Endometrial microvascular endothelial cells (primary cell): Measurements from ENCODE around the gene DUS1L. TPM values are rescaled to one million over a fixed set of nuclear protein-coding genes. Genes with fewer than 3 reads are reported as not detected.

ENCODE experiments used
- in situ Hi-C: cut with HindIII; loops from 2 replicates; pipeline ENCODE4 v1.10.0; 2017; ENCODE audit warnings: low sequenced_read_pairs, low pct_unique_long_range_greater_than_20kb; ENCODE audit errors: inconsistent ontology term
- total RNA-seq: library from RNA; depleted of rRNA; stranded (reverse); fragments of >200 nt; gene quantifications from one replicate; pipeline ENCODE4 v1.2.3, GENCODE V29; 2015; ENCODE audit errors: inconsistent ontology term

DUS1L gene
- total RNA-seq, 1 donor from 2014 or later = 70.0 TPM

DNA sequence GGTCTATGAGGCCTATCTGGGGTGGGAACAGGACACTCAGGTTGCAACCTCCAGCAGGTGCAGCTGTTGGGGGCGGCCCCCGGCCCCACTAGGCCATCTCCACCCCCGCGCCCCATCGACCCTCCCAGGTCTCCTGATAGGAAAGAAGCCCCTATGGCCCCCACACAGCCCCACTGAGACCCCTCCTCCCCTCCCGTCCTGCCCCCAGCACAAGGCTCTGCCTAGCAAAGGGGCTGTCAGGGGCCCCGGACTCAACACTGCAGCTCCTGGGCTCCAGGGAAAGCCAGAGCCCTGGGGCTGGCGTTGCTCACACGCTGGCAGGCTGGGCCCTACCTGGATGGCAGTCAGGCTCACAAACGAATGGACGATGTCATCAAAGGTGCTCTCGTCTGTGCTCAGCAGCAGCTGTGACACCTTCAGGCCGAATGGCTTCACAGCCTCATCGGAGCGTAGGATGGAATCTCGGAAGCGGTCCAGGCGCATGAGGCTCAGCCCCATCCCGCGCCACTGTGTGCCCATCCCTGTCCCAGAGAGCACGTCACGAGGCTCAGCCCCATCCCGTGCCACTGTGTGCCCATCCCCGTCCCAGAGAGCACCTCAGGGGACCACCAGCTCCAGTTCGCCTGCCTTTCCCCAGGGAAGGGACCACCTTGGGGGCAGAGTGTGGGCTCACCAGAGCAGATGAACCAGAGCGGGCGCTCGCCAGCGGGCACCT lies 25.1 kb upstream of the DUS1L start:
- in situ Hi-C loops = no loop called here

DNA sequence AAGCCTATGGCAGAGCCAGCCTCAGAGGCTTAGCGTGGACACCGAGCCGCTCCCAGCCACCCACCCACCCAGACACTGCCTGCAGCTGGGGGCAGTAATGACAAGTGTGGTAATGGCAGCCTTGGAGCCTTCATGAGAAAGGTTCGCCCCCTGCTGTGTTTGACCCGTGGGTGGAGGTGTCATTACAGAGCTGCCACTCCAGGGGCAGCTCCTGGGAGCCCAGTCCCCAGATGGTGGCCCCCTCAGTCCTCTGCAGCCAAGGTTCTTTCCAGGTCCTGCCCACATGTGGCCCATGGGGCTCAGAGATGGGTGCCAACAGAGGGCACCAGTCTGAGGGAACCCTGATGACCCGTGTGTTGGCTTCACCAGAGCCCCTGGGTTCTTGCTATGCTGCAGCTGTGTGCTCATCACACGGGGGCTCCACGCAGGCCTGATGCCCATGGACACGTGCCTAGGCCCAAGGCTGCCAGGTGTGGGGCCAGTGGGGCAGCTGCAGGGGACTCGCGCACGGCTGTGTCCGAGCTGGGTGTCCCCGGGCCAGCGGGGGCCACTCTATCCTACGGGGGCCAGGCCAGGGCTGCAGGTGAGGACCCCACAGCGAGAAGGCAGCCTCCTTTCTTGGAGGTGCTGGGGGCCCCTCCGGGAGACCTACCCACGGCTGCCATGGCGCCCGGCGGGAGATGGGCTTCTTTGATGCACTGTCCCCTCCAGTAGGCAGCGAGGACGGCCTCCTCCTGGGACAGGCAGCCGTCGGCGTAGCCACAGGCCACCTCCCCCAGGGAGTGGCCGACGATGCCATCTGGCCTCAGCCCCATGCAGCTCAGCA lies 24.3 kb upstream of the DUS1L start:
- in situ Hi-C loops = no loop called here

DNA sequence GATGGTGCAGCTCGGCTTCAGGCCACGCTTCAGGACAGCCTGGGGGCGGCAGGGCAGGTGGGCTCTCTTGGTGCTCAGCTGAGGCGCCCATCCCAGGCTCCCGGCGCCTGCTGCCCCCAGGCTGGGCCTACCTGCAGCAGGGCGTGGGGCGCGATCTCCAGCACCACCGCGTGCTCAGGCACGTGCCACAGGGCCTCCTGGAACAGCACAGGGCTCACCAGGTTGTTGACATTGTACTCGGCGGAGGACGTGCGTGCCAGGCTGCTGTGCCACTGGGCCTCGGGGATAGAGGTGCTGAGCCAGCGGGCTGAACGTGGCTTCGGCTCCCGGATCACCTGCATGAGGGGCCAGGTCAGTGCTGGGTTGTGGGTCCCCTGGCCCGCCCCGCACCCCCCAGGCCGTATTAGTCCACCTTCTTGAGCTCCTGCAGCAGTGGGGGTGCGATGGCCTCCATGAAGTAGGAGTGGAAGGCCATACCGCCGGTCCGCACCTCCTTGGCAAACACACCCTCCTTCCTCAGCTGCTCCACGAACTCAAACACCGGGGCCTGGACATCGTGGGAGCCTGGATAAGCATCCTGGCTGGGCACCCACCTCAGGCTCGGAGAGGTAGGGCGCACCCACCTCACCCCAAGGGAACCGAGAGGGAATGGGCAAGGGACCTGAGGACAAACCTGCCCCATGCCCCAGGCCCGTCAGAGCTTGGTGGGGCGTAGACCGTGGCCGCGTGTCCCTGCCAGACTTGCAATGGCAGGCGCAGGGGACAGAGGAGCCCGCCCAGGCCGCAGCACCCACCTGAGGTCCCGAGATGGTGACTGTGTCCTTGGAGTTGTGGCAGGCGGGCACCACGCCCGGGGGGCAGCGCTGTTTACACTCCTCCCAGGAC lies 23.5 kb upstream of the DUS1L start:
- in situ Hi-C loops = no loop called here

DNA sequence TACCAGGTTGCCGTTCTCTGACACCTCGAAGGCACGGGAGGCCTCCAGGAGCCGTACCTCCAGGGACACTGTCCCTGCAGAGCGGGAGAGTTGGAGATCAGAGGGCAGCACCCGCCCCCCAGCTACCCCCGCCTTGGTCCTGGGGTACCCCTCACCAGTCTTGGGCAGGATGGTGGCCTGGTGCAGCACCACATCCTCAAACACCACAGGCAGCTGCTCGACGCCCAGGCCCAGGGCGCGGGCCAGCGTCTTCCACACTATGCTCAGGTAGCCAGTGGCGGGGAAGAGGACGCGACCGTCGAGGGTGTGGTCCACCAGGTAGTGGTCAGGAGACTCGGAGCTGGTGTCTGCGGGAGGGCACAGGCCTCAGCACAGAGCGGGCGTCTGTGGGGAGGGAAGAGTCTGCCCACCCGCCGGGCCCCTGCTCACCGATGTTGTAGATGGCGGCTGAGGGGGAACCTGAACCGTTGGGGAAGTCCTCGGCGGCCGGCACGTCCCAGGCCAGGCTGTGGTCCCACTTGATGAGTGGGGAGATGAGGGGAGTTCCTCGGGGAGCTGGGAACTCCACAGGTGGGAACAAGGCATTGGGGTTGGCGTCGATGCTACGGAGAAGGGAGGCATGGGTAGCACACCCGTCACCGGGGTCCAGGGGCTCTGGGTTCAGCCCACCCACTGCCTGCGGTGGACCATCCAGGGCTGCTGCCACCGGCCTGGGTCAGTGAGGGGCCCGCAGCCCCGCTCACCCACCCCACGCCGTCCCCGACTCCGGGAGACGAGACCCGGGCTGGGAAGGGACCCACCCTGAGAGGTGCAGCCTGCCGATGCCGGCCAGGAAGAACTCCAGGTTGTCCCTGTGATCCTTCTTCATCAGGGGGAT lies 22.6 kb upstream of the DUS1L start:
- in situ Hi-C loops = no loop called here

DNA sequence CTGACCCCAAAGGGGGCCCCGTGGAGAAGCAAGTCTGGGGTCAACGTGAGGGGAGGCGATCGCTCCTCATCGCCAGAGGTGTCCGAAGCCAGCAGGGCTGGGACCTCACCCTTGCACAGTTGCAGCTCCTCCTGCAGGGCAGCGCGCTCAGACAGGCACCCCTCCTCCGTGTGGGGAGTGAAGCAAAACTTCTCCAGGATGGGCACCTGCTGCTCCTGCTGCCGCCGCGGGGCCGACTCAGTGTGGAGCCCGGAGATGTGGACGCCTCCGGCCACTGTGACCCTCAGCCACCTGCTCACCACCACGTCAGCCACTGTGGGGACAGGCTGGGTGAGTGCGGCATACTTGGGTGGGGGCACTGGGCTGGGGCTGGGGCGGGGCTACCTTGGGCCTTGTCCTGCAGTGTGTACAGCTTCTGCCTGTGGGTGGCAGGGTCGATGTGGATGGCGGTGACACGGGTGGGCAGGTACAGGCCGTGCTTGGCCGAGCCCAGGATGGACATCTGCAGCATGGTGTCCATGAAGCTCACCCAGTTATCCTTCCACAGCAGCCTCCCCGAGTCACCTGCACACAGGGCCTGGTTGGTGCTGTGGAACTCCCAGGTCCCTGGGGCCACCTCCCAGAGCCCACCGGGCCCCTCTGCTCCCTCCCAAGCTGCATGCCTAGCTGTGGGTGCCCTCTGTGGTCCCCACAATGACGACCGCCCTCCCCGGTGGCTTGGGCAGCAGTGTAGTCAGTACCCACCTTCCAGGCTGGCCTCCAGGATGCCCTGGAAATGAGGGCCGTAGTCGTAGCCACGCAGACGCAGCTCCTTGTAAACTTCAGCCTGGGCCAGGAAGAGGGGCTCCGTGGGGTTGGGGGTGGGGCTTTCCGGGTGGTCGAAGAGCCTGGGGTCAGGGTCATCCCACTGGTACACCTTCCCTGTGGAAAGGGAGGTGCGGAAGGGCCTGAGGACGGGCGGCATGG lies 21.6 kb upstream of the DUS1L start:
- in situ Hi-C loops = no loop called here

DNA sequence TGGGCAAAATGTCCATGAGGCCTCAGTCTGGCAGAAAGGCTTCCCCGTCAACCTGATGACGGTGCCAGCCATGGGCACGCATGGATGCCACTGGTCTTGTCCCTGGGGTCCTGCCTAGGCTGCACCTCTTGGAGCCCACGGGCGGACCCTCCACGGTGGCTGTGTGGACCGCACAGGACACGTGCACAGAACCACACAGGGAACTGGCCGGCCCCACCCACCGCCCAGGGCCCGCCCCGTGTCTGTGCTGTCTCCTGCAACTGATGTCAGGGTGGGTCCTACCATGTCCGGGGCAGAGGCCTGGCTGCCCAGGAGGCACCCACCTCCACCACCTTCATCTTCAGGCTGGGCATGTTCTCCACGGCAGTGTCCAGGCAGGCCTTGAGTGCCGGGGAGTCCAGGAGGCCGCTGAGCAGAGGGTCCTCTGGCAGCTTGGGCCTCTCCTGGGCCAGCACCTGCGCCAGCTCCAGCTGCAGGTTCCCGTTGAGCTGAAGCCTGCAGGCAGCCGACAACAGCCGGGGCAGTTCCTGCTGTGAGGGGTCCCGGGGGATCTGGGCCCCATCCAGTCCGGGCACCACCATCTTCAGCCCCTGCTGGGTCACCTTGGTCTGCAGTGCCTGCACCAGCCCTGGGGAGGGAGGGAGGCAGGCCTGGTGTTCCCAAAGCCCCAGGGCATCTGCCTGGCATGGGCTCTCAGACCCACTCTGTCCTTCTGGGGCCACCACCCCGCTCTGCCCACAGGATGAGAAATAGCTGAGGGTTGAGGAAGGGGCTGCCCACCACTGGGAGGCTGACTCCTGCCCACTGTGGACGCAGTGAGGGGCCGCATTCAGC lies 20.5 kb upstream of the DUS1L start:
- in situ Hi-C loops = no loop called here

DNA sequence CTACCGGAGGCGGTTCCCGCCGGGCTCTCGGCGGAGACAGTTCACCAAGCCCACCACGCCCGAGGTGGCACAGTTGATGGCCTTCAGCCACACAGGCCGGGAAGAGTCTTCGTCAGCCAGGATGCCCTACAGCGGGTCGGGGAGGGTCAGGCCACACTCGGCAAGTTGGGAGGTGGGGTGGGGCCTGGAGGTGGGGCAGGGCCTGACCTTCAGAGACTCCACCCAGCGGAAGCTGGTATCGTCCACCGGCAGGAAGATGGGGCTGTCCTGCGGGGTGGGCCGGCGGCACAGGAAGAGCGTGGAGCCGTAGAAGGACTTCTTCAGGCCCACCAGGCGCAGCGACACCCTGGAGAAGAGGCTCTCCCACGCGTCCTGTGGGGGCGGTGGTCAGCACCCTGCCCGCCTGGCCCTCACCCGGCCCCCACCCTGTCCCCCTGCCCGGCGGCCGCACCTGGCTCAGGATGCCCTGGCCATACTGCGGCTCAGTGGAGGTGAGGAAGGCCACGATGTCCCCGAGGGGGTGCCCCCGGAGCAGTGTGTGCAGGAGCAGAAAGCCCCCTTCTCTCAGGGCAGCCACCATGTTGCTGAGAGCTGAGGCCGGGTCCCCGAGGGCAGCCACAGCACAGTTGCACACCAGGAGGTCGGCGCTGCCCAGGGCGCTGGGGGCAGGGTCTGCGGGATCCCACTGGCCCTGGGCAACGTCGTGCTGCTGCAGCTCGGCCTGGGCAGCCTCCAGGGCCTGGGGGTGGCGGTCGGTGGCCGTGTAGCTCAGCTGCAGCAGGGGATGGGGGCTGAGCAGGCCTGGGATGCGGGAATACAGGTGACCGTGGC lies 19.6 kb upstream of the DUS1L start:
- in situ Hi-C loops = no loop called here

DNA sequence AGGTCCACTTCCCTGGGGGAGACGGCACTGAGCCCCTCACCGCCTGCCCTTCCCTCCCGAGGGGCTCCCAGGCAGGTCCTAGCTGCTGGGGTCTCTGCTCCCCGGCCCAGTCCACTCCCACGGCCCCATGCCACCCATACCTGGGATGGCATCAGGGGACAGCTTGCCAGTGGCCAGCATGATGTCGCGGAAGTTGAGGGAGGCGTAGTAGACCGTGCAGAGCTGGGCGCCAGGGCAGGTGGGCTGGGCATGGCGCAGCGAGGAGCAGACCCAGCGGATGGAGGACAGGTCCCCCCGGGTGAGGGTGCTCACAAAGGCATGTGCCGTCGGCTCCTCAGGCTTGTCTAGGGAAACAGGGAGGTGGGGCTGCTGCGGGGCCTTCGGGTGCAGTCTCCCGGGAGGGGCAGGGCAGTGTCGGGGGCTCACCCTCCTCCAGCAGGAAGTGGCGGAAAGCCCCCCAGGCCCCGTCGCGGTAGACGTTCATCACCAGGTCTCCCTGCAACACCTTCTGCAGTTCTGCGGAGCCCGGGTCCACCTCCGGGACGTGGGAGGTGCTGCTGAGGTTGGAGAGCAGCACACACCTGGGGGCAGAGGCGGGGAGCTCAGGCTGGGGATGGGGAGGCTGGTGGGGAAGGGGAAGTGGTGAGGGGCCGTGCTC lies 18.9 kb upstream of the DUS1L start:
- in situ Hi-C loops = no loop called here

DNA sequence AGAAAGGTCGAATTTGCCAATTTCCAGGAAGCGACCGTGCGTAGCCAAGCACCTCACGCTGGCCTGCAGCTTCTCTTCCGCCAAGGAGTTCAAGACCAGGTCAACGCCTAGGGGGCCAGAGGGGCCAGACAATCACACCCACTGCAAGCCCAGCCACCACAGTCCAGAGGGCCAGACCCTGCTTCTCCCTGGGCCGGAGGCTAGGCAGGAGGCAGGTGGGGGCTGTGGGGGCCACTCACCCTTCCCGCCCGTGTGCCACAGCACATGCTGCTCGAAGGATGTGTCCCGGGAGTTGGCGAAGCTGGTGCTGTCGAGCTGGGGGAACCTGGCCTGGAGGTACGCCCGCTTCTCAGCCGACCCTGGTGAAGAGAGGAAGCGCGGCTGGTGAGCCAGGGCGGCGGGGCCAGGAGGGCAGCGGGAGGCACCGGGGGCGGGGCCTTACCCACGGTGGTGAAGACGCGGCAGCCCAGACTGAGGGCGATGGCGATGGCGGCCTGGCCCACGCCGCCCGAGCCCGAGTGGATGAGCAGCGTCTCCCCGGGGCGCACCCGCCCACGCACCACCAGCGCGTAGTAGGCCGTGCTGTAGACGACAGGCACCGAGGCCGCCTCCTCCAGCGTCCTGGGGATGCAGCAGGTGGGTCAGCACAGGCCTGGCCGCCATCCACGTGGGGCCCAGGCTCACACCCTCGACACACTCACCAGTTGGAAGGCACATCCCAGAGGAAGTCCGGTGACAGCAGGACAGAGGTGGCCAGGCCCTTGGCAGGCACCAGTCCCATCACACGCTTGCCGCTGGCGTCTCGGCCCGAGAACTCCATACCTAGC lies 18.1 kb upstream of the DUS1L start:
- in situ Hi-C loops = no loop called here

DNA sequence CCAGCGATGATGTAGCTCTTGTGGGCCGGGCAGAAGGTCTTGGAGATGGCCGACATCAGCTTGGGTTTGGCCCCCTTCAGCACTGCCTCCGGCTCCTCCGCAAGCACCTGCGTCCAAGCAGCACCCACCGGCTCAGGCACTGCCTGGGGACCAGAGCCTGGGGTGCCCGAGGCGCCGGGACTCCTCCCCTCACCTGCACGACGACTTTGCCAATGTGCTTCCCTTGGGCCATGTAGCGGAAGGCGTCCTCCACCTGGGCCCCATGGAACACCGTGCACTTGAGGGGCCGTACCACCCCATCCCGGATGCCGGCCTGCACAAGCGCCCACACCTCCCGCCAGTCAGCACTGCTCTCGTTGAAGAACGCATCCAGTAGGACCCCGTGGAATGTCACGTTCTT lies 17.4 kb upstream of the DUS1L start:
- in situ Hi-C loops = no loop called here

DNA sequence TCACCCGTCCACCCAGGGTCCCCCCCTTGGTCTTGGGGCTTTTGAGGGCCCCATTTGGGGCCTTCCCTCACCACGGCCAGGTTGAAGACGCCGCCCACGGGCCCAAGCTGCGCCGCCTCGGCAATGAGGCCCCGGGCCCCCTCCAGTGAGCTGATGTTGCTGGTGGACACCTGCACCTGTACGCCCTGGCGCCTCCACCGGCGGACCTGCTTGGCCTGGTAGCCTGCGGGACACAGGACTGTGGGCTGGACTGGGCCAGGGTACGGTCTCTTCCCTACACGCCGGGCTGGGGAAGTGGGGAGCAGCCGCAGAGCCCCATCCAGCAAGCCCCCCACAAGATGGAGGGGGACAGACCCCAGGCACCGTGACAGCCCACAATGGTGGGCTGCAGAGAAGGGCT lies 16.9 kb upstream of the DUS1L start:
- in situ Hi-C loops = no loop called here

DNA sequence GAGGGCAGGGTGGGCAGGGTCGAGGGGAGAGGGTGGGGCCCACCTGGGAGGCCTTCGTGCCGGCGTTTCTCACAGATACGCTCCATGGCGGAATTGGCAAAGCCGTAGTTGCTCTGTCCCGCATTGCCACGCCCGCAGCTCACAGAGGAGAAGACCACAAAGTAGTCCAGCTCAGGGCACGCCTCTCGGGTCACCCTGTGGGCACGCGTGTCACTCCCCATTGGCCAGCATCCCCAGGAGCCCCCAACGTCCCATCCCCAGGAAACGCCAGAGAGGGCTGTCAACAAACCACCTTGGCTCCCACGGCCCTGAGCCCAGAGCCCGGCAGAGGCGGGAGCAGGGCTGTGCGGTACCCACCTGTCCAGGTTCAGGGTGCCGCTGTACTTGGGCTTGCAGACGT lies 16.4 kb upstream of the DUS1L start:
- in situ Hi-C loops = no loop called here

DNA sequence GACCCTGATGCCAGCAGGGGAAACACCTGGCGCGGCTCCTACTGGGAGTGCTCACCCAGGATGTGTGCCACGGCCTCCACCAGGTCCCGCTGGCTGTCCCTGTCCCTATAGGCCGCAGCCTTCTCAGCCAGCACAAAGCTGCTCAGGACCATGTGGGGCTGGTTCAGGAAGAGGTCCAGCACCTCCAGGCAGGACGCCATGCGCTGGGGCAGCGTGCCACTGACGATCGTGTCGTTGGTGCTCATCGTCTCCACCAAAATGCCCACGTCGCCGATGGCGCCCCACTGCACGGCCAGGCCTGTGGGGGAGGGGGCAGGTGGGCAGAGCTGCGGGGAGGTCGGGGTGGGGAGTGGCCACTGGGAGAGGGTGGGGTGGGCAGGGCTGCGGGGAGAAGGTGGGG lies 15.9 kb upstream of the DUS1L start:
- in situ Hi-C loops = no loop called here

DNA sequence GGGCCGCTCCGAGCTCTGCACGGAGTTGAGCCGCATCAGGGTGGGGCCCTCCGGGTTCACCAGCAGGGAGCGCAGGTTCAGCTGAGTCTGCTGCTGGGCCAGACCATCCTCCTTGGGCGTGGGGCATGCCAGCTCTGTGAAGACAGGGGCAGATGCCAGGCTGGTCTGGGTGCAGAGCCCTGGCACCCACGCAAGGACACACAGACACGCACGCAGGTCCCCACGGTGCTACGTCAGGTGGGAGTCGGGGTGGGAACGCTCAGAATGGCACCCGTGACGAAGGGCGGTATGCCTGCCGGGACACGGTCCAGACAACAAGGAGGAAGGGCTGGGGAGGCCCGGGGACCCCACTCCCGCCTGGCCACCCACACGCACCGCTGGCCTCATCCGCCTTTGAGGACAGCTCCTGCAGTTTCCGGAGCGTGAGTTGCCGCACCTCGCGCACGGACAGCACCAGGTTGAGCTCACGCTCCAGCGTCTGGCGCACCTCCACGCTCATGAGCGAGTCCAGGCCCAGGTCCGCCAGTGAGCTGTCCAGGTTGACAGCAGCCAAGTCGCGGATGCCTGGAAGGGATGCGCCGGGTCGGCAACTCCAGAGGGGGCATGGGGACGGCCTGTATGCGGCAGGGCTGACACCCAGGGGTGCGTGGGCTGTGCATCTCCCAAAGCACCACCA lies 15.3 kb upstream of the DUS1L start:
- in situ Hi-C loops = no loop called here
